Loucy (cell line): ENCODE measurements around the gene LRRC34.

ENCODE experiments used
- H2AFZ ChIP-seq: fragments of 200-600 bp; sonication (generic); 2 replicates; pipeline ENCODE4 v1.6.0; 2016; ENCODE audit warnings: antibody characterized with exemption, mild to moderate bottlenecking, low read length, moderate library complexity
- H3F3A ChIP-seq: fragments of 200-600 bp; 2 replicates; pipeline ENCODE4 v1.6.0; 2016; ENCODE audit warnings: antibody characterized with exemption, low read depth, mild to moderate bottlenecking
- H3K27me3 ChIP-seq: fragments of 200-600 bp; sonication (generic); 2 replicates; pipeline ENCODE4 v1.6.1; 2014; ENCODE audit warnings: low read length, mild to moderate bottlenecking; ENCODE audit not compliant: insufficient read depth, poor library complexity, severe bottlenecking
- H3K36me3 ChIP-seq: fragments of 200-600 bp; sonication (generic); 2 replicates; pipeline ENCODE4 v1.6.1; 2016; ENCODE audit warnings: low read length; ENCODE audit not compliant: insufficient read depth
- H3K4me1 ChIP-seq: fragments of 200-600 bp; sonication (generic); 2 replicates; pipeline ENCODE4 v1.5.1; 2014; ENCODE audit warnings: low read length, mild to moderate bottlenecking; ENCODE audit not compliant: insufficient read depth, poor library complexity, severe bottlenecking
- H3K4me2 ChIP-seq: fragments of 200-600 bp; sonication (generic); 2 replicates; pipeline ENCODE4 v1.6.0; 2014; ENCODE audit warnings: antibody characterized with exemption, low read length, low read depth, mild to moderate bottlenecking; ENCODE audit not compliant: poor library complexity, severe bottlenecking
- H3K4me3 ChIP-seq: fragments of 200-600 bp; sonication (generic); 2 replicates; pipeline ENCODE4 v1.5.1; 2014; ENCODE audit warnings: low read length, mild to moderate bottlenecking, mixed read lengths; ENCODE audit not compliant: poor library complexity, severe bottlenecking
- H3K79me2 ChIP-seq: fragments of 200-600 bp; sonication (generic); 2 replicates; pipeline ENCODE4 v1.6.1; 2014; ENCODE audit warnings: low read length; ENCODE audit not compliant: insufficient read depth
- H3K9ac ChIP-seq: fragments of 200-600 bp; sonication (generic); 2 replicates; pipeline ENCODE4 v1.6.0; 2014; ENCODE audit warnings: mild to moderate bottlenecking, low read depth, low read length, moderate library complexity; ENCODE audit not compliant: poor library complexity, severe bottlenecking
- H3K9me2 ChIP-seq: fragments of 200-600 bp; sonication (generic); replicated peaks from 2 replicates; pipeline ENCODE4 v1.6.1; 2016; ENCODE audit warnings: low read depth, low read length, mixed read lengths
- H3K9me3 ChIP-seq: fragments of 200-600 bp; sonication (generic); 2 replicates; pipeline ENCODE4 v1.6.1; 2014; ENCODE audit warnings: mild to moderate bottlenecking, antibody characterized with exemption, low read length, low read depth; ENCODE audit not compliant: insufficient read depth
- H4K20me1 ChIP-seq: fragments of 200-600 bp; sonication (generic); 2 replicates; pipeline ENCODE4 v1.6.0; 2014; ENCODE audit warnings: antibody characterized with exemption, low read length, mild to moderate bottlenecking; ENCODE audit not compliant: insufficient read depth, poor library complexity, severe bottlenecking
- EZH2phosphoT487 ChIP-seq: fragments of 200-600 bp; IDR thresholded peaks from 2 replicates; pipeline ENCODE4 v1.6.1; 2018; ENCODE audit warnings: antibody characterized with exemption, mild to moderate bottlenecking, moderate library complexity, borderline replicate concordance
- TF ChIP-seq, protein P1 (sequence below): fragments of 200-600 bp; sonication (generic); conservative IDR thresholded peaks from 2 replicates; pipeline ENCODE4 v1.5.1; 2014; ENCODE audit warnings: mild to moderate bottlenecking, antibody characterized with exemption, low read length

Gene LRRC34

DNA sequence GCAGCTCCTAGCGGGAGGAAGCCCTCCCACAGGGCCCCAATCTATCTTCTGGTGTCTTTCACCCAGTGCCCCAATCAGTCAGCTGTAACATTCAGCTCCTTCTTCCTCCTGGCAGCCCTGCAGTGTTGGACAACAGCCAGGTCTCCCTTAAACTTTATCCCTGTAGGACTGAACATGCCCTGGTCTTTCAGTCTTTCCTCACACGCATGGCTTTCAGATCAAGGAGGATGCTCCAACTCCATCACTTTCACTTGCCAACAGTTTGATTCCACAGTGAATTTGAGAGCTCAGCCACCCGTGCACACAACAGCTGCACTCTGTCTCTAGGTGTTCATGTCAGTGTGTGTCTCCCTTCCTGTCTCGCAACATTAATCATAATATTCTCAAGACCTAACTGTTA is 28.5 kb upstream of the LRRC34 start:
- Histone ChIP-seq H3K79me2 (no peaks in the 10 kb centered on the region), H3K4me2 (no peak overlapping the region), H3F3A (no peaks in the 10 kb centered on the region), H4K20me1 (no peaks in the 10 kb centered on the region), H3K9me3 (no peaks in the 10 kb centered on the region), H3K27me3 (no peaks in the 10 kb centered on the region), H3K9me2 (no peaks in the 10 kb centered on the region), H3K36me3 (no peaks in the 10 kb centered on the region), H2AFZ (no peak overlapping the region), H3K4me3 (no peak overlapping the region), H3K9ac (no peak overlapping the region), H3K4me1 (no peaks in the 10 kb centered on the region)
- no peak for TF ChIP-seq EZH2phosphoT487
- TF ChIP-seq, protein P1, sequence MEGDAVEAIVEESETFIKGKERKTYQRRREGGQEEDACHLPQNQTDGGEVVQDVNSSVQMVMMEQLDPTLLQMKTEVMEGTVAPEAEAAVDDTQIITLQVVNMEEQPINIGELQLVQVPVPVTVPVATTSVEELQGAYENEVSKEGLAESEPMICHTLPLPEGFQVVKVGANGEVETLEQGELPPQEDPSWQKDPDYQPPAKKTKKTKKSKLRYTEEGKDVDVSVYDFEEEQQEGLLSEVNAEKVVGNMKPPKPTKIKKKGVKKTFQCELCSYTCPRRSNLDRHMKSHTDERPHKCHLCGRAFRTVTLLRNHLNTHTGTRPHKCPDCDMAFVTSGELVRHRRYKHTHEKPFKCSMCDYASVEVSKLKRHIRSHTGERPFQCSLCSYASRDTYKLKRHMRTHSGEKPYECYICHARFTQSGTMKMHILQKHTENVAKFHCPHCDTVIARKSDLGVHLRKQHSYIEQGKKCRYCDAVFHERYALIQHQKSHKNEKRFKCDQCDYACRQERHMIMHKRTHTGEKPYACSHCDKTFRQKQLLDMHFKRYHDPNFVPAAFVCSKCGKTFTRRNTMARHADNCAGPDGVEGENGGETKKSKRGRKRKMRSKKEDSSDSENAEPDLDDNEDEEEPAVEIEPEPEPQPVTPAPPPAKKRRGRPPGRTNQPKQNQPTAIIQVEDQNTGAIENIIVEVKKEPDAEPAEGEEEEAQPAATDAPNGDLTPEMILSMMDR, result no peak

DNA sequence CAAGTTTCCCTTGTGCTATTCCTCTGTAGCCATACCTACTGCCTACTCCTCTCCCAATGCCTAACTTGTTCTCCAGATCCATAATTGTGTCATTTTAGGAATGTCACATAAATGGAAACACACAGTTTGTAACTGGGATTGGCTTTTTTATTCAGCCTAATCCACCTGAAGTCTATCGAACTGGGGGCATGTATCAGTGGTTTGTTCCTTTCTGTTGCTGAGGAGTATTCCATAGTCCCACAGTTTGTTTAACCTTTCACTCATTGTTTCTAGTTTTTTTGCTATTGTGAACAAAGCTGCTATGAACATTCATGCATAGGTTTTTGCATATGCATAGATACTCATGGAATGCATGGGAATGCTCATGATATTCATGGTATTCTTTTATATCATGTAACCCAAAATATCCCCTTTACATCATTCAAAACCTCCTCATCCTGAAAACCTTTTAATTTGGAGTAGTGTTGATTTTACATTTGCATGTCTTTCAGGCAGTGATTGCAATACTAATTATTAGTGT is 25.9 kb upstream of the LRRC34 start:
- Histone ChIP-seq H2AFZ (no peak overlapping the region), H3K9ac (no peak overlapping the region), H3K27me3 (no peaks in the 10 kb centered on the region), H3K79me2 (no peaks in the 10 kb centered on the region), H3F3A (no peaks in the 10 kb centered on the region), H3K9me3 (no peaks in the 10 kb centered on the region), H3K9me2 (no peaks in the 10 kb centered on the region), H3K4me2 (no peak overlapping the region), H3K36me3 (no peaks in the 10 kb centered on the region), H3K4me3 (no peak overlapping the region), H4K20me1 (no peaks in the 10 kb centered on the region), H3K4me1 (no peaks in the 10 kb centered on the region)
- TF ChIP-seq, protein P1, result no peak
- no peak for TF ChIP-seq EZH2phosphoT487

- Histone ChIP-seq H3K79me2 (no peaks in the 10 kb centered on the region), H3F3A (no peaks in the 10 kb centered on the region), H3K9ac (no peak overlapping the region), H2AFZ (no peak overlapping the region), H3K36me3 (no peaks in the 10 kb centered on the region), H3K4me1 (no peaks in the 10 kb centered on the region), H4K20me1 (no peaks in the 10 kb centered on the region), H3K4me2 (no peak overlapping the region), H3K27me3 (no peaks in the 10 kb centered on the region), H3K4me3 (no peak overlapping the region), H3K9me3 (no peaks in the 10 kb centered on the region), H3K9me2 (no peaks in the 10 kb centered on the region)
- no peak for TF ChIP-seq EZH2phosphoT487
- TF ChIP-seq, protein P1, result no peak
These were observed 24.2 kb upstream of the LRRC34 start for GRCh38 chr3:169836942-169837275.
